ENCODE results near the gene ACOT9.
"Not testable (repeated sequence)": the region's sequence is repeated elsewhere in the genome, so short reads cannot be mapped to it uniquely, and the experiment has no call there.

ACOT9 gene

DNA sequence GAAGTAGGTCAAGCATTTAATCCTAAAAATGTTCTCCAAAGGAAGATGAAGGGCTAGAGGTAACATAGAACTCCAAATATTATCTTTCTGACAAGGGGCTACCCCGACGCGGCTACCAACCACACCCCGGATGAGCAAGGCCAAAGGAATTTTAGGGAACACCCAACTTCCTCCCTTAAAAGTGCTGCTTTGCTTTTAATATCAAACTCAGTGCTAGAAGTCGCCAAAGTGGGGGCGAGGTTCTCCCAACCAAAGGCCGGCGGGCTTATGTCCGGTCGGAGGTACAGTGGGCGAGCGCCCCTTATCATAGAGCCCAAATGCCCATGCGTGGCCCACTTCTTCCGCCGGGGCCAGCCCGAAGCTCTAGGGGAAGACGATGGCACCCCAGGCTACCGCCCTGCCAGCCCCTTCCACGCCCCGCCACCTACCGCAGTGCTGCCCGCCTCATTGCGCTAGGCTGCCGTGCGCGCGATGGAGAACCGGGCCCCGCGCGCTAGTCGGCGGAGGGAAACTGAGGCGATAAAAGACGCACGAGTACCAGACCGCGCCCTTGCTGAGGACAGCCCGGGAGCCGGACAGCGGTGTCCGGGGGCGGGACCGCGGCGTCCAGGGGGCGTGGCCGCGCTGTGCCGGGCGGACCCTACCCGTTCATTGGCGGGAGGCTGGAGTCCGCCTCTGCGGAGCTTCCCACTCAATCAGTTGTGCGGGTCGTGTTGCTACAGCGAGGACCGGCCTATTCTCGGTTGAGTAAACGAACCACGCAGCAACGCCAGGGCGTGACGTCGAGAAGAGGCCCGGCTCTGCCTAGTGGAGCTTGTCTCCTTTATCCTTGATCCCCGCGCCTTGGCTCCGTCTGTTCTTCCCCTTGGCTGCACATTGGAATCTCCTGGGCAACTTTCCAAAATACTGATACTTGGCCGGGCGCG, at the start of gene ACOT9:
Gene ACOT9 (minus strand): TSS at position 580 of the 926 bp plus-strand sequence. CDS start 132 bp downstream, at position 448.
- DNase-seq (ENCODE audit: low read depth in 2 of 2) = peak; percentile 23 to 34

GRCh38 chrX:23790155-23790497, 47.0 kb upstream of the ACOT9 start:
- no peak for DNase-seq (ENCODE audit: low read depth in 2 of 2)

DNA sequence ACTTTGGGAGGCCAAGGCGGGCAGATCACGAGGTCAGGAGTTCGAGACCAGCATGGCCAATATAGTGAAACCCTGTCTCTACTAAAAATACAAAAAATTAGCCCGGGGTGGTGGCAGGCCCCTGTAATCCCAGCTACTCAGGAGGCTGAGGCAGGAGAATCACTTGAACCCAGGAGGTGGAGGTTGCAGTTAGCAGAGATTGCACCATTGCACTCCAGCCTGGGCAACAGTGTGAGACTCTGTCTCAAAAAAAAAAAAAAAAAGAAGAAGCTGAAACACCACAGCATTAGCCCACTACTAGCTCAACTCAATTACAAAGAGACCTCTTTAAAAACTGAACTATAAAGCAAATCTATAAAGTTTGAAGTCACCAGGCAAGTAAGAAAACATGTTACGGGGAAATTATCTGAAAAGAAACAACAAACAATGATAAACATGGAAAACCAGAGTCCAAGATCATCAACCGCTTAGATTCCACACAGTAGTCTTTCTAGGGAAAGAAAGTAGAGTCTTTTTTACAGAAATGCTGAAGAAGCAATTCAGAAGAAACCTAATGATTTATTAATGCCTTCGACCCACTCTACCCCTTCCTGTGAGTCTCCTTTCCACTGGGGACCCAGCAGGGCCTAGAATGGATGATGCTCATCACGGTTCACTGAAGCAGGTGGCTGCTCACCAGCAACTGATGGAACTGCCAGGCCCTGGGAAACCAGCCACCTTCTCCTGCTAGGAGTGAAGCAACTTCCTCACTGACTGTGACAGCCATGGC, 46.5 kb upstream of the ACOT9 start:
- DNase-seq (ENCODE audit: low read depth in 2 of 2) = no peak

GRCh38 chrX:23788946-23789345, 45.9 kb upstream of the ACOT9 start:
- DNase-seq (ENCODE audit: low read depth in 2 of 2) = no peak

- no peak for DNase-seq (ENCODE audit: low read depth in 2 of 2)
Observed at GRCh38 chrX:23788521-23788920, 45.4 kb upstream of the ACOT9 start.

GRCh38 chrX:23787745-23788118, 44.7 kb upstream of the ACOT9 start:
- DNase-seq (ENCODE audit: low read depth in 2 of 2) = no peak

- no peak for DNase-seq (ENCODE audit: low read depth in 2 of 2)
Observed at GRCh38 chrX:23786268-23786815, 43.3 kb upstream of the ACOT9 start.

- no peak for DNase-seq (ENCODE audit: low read depth in 2 of 2)
Observed at GRCh38 chrX:23785580-23785979, 42.5 kb upstream of the ACOT9 start.

DNA sequence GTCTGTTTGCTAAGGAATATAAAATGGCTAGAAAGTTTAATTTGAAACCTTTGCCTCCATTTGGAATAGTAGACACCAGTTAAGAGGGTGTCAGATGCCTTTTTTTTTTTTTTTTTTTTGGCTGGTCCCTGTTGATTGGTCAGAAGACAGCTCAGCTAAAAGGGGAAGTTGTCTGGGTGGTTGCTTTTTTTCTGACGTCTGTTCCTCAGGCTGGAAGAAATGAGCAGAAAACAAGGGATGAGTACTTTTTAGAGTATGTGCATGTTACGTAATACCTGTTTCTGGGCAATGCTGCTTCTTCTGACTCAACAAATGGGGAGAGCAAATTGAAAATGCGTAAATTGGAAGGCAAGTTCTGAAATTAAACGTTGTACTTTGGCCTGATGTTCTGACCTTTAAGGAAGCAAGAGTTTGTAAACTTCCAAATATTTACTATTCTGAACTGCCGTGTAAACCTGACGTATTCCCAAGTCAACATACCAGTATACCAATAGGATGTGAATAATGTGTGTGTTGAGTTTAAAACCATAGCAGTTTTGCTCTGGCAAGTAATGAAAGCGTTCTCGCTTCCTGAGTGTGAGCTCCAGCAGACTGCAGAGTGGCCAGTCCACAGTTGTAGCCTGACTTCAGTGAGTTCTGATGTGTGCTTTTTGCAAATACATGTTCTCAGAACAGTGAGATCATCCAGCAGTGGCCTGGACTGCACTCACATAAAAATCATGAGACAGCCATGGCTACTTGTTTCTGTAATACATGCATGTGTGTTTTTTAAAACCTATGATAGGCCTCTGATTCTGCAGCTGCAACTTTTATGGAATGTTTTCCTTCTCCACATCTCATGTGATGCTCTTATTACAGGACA, 41.6 kb upstream of the ACOT9 start:
- DNase-seq (ENCODE audit: low read depth in 2 of 2) = no peak

GRCh38 chrX:23783589-23784469, 40.8 kb upstream of the ACOT9 start:
- no peak for DNase-seq (ENCODE audit: low read depth in 2 of 2)

GRCh38 chrX:23782863-23783588, 40.0 kb upstream of the ACOT9 start, which contains the start of gene SAT1:
Gene SAT1 (plus strand): TSS chrX:23783173. CDS start chrX:23783352, 179 bp downstream.
- peak; percentile 79 to 87 for DNase-seq (ENCODE audit: low read depth in 2 of 2)

- no peak for DNase-seq (ENCODE audit: low read depth in 2 of 2)
Observed at GRCh38 chrX:23782455-23782854, 39.4 kb upstream of the ACOT9 start.

DNA sequence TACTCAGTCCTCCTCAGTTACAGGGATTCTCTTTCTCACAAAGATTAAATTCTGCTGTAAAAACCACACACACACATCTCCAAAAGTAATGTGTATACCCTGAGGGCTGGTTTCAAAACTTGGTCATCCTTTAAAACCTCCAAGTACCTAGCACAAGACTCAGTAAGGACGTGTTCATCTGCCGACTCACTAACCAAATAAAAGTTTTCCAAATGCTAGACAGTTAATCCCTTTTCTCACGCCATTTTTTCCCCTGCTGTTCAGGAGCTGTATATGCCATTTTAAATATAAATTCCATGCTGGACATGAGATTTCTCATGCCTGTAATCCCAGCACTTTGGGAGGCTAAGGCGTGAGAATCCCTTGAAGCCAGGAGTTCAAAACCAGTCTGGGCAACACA, 35.9 kb upstream of the ACOT9 start:
- no peak for DNase-seq (ENCODE audit: low read depth in 2 of 2)

DNA sequence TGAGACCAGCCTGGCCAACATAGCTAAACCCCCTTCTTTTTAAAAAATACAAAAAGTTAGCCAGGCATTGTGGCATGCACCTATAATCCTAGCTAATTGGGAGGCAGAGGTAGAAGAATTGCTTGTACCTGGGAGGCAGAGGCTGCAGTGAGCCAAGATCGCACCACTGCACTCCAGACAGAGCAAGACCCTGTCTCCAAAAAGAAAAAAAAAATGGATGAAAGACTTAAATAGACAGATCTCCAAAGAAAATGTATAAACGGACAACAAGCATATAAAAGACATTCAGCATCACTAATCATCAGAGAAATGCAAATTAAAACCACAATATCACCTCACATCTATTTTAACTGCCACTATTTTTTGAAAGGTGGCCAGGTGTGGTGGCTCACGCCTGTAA, 33.3 kb upstream of the ACOT9 start:
- DNase-seq (ENCODE audit: low read depth in 2 of 2) = no peak

- no peak for DNase-seq (ENCODE audit: low read depth in 2 of 2)
Observed at GRCh38 chrX:23773601-23774175, 30.6 kb upstream of the ACOT9 start.

- DNase-seq (ENCODE audit: low read depth in 2 of 2) = not testable (repeated sequence)
Observed at GRCh38 chrX:23771086-23771485, 28.0 kb upstream of the ACOT9 start.

DNA sequence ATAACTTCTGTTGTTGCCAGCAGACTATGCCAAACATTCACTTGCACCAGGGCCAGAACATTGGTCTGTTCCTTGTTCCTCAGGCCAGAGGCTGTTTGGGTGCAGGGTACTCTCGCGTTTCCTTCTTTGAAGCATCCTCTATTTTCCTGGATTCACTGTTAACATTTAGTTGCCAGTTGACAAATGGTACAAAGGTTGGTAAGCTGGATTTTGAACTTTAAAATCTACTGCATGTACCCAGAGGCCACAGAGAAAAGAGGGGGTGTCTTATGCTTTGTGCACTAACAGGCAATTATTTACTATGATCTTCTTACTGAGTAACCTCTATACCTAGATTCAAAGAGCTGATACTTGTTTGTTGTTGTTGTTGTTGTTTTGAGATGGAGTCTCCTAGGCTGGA, 27.1 kb upstream of the ACOT9 start:
- DNase-seq (ENCODE audit: low read depth in 2 of 2) = no peak

DNA sequence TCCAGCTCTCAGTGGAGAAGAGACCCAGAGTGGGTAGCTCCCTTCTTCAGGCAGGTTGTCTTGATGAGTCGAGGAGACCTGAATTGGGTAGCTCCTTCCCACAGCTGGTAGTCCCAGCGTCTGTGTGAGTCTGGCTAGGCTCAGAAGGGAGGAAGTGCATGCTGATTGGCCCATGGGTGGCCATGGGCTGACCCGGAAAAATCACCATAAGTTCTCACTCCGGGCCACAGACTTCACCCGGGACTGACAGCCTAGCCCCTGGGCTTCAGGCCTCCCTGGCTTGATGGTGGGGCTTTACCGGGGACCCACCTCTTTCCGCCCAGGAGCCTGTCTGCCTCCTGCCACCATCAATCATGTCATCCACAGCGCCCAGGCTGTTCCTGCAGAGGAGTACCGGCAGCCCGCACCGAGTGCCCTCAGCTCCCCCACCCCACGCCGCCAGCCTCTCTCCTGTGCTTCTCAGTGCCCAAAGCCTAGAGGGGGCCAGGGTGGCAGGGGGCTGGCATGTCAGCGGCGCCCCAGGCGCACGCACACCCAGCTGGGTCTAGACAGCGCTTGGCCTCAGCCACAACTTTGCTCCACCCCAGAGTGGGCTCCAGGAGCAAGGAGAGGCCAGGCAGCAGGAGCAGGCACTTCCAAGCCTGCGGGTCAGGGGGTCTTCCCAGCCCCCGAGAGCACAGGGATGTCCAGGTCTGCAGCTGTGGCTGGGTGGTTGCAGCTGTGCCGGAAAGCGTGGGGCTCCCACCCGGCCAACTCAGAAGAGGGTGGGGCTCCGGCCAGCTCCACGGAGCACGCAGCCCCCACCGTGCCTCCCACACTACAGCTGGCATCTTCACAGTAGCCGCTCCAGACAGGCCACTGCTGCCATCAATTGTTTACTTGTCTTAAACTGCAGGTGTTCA, 23.8 kb upstream of the ACOT9 start:
- DNase-seq (ENCODE audit: low read depth in 2 of 2) = no peak
